Kidney (tissue), 14 donors: ENCODE results near the gene CCND1. TPM values are rescaled to one million over a fixed set of nuclear protein-coding genes. Genes with fewer than 3 reads are reported as not detected.
"Not testable (repeated sequence)": the region's sequence is repeated elsewhere in the genome, so short reads cannot be mapped to it uniquely, and the experiment has no call there.

Experiments used
- DNase-seq, 5 donors: peaks; one replicate each; pipeline ENCODE4 v3.0.0-alpha.2; 2013 to 2020
- FAIRE-seq: peaks from 2 replicates; lab custom pipeline; 2012; peaks lifted over from hg19 to GRCh38; lab: Jason Lieb, UNC
- H3K27ac ChIP-seq, 2 donors: one replicate each; pipeline ENCODE4 v1.7.0; 2013; ENCODE audit warnings: low read depth in 2 of 2, low read length in 2 of 2, inconsistent platforms in 1 of 2
- H3K27me3 ChIP-seq: one replicate; pipeline ENCODE4 v1.7.1; 2013; ENCODE audit warnings: low read length, inconsistent platforms; ENCODE audit not compliant: control insufficient read depth, insufficient read depth
- H3K36me3 ChIP-seq, 3 donors: one replicate each; pipeline versions ENCODE4 v1.7.0 to v1.7.1; 2013; ENCODE audit warnings: low read length in 3 of 3, control low read depth in 1 of 3, inconsistent platforms in 1 of 3; ENCODE audit not compliant: insufficient read depth in 3 of 3, control insufficient read depth in 2 of 3
- H3K4me1 ChIP-seq, 3 donors: one replicate each; pipeline versions ENCODE4 v1.7.0 to v1.7.1; 2013; ENCODE audit warnings: low read length in 3 of 3, inconsistent platforms in 1 of 3, low read depth in 1 of 3; ENCODE audit not compliant: control insufficient read depth in 2 of 3, insufficient read depth in 2 of 3
- H3K4me3 ChIP-seq, 3 donors: one replicate each; pipeline versions ENCODE4 v1.7.0 to v1.8.1; 2013; ENCODE audit warnings: low read length in 3 of 3, control low read depth in 1 of 3, inconsistent platforms in 1 of 3
- H3K9ac ChIP-seq, 3 donors: one replicate each; pipeline versions ENCODE4 v1.7.0 to v1.7.1; 2013; ENCODE audit warnings: low read length in 3 of 3, control low read depth in 1 of 3, inconsistent platforms in 1 of 3
- H3K9me3 ChIP-seq, 3 donors: one replicate each; pipeline versions ENCODE4 v1.7.0 to v1.7.1; 2013; ENCODE audit warnings: low read length in 3 of 3, control low read depth in 1 of 3, inconsistent platforms in 1 of 3; ENCODE audit not compliant: control insufficient read depth in 2 of 3, insufficient read depth in 1 of 3
- CTCF ChIP-seq: IDR thresholded peaks from 3 replicates; pipeline ENCODE4 v1.5.1; 2012; ENCODE audit warnings: mild to moderate bottlenecking, moderate library complexity, borderline replicate concordance; ENCODE audit not compliant: insufficient read depth; ENCODE audit errors: extremely low read depth
- intact Hi-C: fragments of 100-400 bp; cut with DNase I; formaldehyde crosslinking; loops from one replicate; pipeline ENCODE4 v1.11.1; 2022
- polyA plus RNA-seq: library from polyadenylated mRNA; stranded (reverse); fragments of 350-450 nt; fragmentation: Illumina TruSeq; extraction: RNeasy Lipid Tissue Mini Kit (QIAGEN cat#74804); gene quantifications from one replicate; pipeline ENCODE4 v1.2.3, GENCODE V29; 2014; ENCODE audit warnings: low read depth, low replicate concordance; ENCODE audit not compliant: insufficient read depth
- total RNA-seq: library from RNA; stranded (reverse); fragmentation: NEBNext Ultra II Directional; extraction: Animal tissue kit (Norgen Biotek cat#: 25700); gene quantifications from one replicate; pipeline ENCODE4 v1.2.1, GENCODE V29; 2021
- donor health status: control.
- donor health status: control.
- donor health status: control.
- donor health status: control.
- donor health status: control.
- donor health status: DM: yes; HTN: yes; CAD: no.
- donor health status: Normal renal cell carcinoma (clear cell type).

Gene CCND1
- total and polyA plus RNA-seq, 2 donors from 2014 or later: 37.6 to 142 TPM

GRCh38 chr11:69618237-69618636, 22.7 kb upstream of the CCND1 start:
- Histone ChIP-seq H3K27ac (no peak overlapping the region), H3K9me3 (no peaks in the 10 kb centered on the region), H3K4me1 (no peaks in the 10 kb centered on the region), H3K36me3 (no peaks in the 10 kb centered on the region), H3K27me3 (no peaks in the 10 kb centered on the region), H3K4me3 (no peak overlapping the region), H3K9ac (no peak overlapping the region)
- intact Hi-C loops: no loop called here
- FAIRE-seq: no peak
- DNase-seq: no peak
- TF ChIP-seq CTCF: no peak

GRCh38 chr11:69620683-69621290, 20.2 kb upstream of the CCND1 start:
- no peak for TF ChIP-seq CTCF
- Histone ChIP-seq H3K27me3 (no peaks in the 10 kb centered on the region), H3K36me3 (no peaks in the 10 kb centered on the region), H3K4me1 (no peaks in the 10 kb centered on the region), H3K27ac (no peak overlapping the region), H3K4me3 (no peak overlapping the region), H3K9me3 (no peaks in the 10 kb centered on the region), H3K9ac (no peak overlapping the region)
- intact Hi-C loops: no loop called here
- DNase-seq (no peak), FAIRE-seq (no peak)

- H3K27ac ChIP-seq, H3K4me3 ChIP-seq, H3K27me3 ChIP-seq, H3K9me3 ChIP-seq, H3K4me1 ChIP-seq, DNase-seq, H3K9ac ChIP-seq, FAIRE-seq, H3K36me3 ChIP-seq, intact Hi-C loops: not testable (repeated sequence)
Measured at GRCh38 chr11:69622097-69622681, 18.8 kb upstream of the CCND1 start.

GRCh38 chr11:69624293-69624692, 16.7 kb upstream of the CCND1 start:
- H3K27me3 ChIP-seq: no peaks in the 10 kb centered on the region
- intact Hi-C loops: no loop called here
- FAIRE-seq: no peak

More at GRCh38 chr11:69624293-69624692, 16.7 kb upstream of the CCND1 start:
- no peaks in the 10 kb centered on the region for H3K4me1 ChIP-seq
- H3K9me3 ChIP-seq: no peaks in the 10 kb centered on the region
- no peak for DNase-seq
- H3K27ac ChIP-seq: no peak overlapping the region
- H3K9ac ChIP-seq: no peak overlapping the region
- H3K36me3 ChIP-seq: no peaks in the 10 kb centered on the region
- H3K4me3 ChIP-seq: no peak overlapping the region
- no peak for TF ChIP-seq CTCF
